GM18867 (cell line): ENCODE measurements around the gene ACOX3.
"Not testable (repeated sequence)": the region's sequence is repeated elsewhere in the genome, so short reads cannot be mapped to it uniquely, and the experiment has no call there.

Experiments used
- ATAC-seq: cut with Tn5 transposase; IDR thresholded peaks from one replicate; pipeline ENCODE4 v1.9.1; 2021; ENCODE audit warnings: mild to moderate bottlenecking, moderate library complexity; ENCODE audit not compliant: unreplicated experiment

ACOX3 gene

GRCh38 chr4:8391071-8391470 is 49.5 kb downstream of the ACOX3 start:
- no peak for ATAC-seq

- no peak for ATAC-seq
Measured at GRCh38 chr4:8390577-8390976, 49.9 kb downstream of the ACOX3 start.

DNA sequence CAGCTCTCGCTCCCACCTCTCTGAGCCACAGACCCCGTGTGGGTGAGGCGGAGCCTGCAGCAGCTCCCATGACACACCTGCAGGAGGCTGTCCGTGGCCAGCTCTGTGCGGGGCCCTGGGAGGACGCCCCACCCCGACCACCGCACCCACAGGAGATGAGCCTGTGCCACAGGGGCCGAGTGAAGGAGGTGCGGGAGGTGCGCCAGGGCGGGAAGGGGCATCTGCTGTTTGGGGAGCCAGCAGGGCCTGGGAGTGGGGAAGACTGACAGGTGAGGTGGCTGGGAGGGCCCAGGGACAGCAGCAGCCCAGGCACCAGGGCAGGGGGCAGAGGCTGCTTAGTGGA is 52.0 kb downstream of the ACOX3 start:
- ATAC-seq = no peak

DNA sequence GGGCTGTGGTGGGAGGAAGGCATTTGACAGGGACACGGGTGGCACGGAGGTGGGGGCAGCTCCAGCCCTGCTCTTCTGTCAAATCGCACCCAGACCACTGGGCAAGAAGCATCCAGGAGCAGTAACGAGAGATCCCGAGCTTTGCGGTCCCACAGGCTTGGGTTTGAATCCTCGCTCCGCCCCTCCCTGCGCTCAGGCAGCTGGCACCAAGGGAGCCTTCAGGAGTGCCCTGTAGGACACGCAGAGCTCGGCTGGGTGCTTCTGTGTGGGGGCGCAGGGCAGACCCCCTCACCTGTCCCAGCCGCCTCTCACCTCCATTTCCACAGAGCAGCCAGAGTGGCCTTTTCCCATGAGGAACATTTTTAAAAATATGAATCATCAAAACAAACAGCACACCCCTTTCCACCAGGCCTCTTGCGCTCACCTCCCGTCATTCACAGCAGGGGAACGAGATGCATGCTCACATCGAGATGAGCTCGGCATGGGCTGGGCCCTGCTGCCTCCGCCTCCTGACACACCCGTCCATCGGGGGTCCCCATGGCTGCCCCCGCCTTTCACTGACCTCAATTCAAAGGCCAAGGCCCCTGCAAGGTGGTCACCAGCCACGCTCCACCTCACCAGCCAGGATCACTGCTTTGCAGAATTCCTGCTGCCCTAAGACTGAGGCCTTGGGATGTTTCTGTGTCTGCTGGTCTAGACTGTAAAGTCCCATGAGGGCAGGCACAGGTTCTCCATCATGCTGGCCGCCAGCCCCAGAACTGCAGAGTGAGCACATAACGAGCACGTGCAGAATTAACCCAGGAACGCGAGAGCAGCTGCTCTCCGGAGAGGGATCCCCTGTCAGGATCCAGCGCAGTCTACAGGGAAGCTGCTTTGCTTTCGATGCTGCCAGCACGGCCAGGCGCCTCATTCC is 52.7 kb downstream of the ACOX3 start:
- no peak for ATAC-seq

- ATAC-seq = no peak
Measured at GRCh38 chr4:8387194-8387593, 53.3 kb downstream of the ACOX3 start.

DNA sequence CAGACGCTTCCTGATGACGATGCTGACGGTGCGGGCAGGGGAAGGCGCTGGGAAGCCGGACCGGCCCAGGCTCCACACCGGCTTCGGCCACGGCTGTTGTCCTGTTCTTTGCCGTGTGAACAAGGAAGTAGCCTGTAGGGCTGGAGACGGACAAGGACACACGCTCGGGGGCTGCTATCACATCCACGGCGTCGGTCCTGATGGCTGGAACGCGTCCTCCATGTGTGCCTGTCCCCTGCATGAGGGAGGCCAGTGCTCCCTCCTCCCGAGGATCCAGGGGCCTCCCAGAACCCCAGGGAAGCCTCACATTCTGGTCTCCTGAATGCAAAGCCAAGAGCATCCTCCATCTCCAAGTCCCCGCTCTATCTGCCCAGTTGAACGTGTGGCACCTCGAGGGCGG is 53.8 kb downstream of the ACOX3 start:
- no peak for ATAC-seq

- not testable (repeated sequence) for ATAC-seq
Measured at GRCh38 chr4:8386131-8386530, 54.4 kb downstream of the ACOX3 start.

DNA sequence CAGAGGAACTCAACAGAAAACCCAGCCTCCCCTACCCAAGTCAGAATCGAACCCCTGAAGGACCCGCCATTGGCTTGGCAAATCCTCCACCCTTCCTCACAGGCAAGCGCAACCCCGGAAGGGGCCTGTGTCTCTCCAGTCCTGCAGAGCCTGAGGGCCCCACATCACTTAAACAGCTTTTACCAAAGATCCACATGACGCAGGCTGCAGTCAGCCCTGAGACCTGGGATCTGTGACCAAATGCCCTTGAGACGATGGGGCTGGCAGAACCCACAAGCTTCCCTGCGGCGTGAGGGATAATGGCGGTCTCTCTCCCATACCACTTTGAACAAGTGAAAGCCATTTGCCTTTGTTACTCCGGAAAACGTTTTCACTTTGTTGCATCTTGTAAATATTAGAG is 54.9 kb downstream of the ACOX3 start:
- no peak for ATAC-seq

DNA sequence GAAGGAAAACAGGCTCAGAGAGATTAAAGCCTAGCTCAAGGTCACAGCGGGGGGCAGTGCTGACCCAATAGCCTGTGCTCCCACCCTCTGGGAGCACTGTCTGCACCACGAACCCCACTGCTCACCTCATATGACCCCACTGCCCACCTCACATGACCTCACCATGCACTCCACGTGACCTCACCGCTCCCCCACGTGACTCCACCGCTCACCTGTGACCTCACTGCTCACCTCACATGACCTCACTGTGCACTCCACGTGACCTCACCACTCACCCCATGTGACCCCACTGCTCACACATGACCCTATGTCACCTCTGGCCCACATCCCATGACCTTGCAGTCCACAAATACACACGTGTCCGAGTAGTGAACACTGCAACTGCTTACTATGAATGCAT is 55.4 kb downstream of the ACOX3 start:
- ATAC-seq = no peak

GRCh38 chr4:8384397-8385060 is 56.0 kb downstream of the ACOX3 start:
- ATAC-seq = no peak

DNA sequence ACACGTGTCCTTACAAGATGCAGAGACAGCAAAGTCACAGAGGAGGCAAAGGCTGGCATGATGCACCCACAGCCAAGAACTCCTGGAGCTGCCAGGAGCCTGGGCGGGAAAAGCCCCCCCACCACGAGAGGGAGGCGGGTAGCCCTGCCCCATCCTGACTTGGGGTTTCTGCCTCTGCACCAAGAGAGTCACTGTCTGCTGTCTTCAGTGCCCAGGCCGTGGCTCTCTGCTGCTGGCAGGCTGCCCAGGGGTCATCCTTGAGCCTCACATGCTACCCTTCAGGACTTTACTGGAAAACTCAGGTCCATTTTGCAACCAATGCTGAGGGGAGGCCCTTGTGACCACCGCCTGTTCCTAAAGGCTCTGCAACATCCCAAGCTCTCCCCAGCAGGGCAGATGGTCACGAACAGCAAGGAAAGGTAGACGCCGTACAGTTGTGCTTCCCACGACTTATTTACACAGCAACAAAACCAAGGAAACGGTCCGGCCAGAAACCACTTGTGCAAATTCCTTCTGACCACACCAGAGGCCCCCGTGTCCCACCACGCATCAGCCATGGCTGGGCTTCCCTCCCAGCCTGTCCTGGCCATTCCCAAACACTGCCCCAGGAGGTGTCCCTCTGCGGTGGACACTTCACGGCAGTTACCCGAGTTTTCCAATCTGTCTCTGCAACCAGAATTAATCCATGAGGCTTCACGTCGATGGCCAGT is 56.9 kb downstream of the ACOX3 start:
- no peak for ATAC-seq

DNA sequence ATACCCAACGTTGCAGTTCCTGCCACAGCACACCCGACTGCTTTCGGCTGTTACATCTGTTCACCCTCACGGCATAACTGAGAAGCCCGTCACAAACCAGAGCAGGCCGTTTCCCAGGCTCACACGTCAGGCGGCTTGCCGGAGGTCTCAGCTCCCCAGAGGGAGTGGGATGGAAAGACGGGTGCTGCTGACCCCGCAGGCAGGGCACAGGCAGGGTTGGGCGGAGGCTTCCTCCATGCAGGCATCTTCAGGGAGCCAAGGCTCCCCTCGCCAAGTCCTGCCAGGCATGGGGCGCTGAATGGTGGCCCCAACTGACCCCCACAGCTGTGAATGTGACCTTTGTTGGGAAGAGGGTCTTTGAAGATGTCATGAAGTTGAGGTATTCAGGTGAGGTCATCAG is 57.5 kb downstream of the ACOX3 start:
- ATAC-seq = no peak

GRCh38 chr4:8381814-8382581 is 58.5 kb downstream of the ACOX3 start:
- ATAC-seq = no peak

DNA sequence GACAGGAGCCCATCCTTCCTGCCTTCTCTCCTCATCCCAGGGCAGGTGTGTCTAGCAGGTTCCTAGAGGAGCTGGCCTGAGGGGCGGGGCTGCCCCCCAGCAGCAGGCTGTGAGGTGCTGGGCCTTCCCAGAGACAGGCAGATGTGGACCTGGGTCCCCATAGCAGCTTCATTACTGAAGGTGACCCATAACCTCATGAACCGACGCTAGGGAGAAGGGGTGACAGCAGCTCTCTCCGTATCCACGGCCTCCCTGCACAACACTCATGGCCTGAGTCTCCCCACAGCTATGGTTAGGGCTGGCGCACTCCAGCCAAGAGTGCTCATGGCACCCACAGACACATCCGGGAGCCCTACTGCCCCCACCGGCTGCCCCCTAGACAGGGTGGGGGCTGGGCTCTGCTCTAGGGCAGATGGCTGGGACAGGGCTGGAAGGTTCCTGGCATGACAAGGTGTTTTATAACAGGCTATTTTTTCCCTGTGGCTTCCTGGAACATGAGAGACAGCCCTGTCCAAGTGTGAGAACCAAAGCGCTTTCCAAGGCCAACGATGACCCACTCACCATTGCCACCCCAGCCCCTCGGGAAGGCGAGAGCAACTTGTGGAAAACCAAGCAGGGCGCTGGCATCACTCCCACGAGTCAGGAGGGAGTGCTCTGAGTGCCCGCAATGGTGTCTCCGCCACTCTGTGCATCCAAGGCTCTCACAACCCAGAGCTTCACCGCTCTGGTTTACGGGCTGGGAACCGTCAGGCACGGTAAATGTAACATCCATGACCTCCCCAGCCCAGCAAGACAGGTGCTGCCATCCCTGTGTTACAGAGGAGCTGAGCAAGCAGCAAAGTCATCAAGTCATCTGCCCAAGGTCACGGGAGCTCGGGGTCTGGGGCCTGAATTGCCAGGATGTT is 59.8 kb downstream of the ACOX3 start:
- no peak for ATAC-seq

GRCh38 chr4:8379771-8380170 is 60.8 kb downstream of the ACOX3 start:
- no peak for ATAC-seq

GRCh38 chr4:8379281-8379680 is 61.2 kb downstream of the ACOX3 start:
- no peak for ATAC-seq

GRCh38 chr4:8378776-8379175 is 61.7 kb downstream of the ACOX3 start:
- no peak for ATAC-seq

DNA sequence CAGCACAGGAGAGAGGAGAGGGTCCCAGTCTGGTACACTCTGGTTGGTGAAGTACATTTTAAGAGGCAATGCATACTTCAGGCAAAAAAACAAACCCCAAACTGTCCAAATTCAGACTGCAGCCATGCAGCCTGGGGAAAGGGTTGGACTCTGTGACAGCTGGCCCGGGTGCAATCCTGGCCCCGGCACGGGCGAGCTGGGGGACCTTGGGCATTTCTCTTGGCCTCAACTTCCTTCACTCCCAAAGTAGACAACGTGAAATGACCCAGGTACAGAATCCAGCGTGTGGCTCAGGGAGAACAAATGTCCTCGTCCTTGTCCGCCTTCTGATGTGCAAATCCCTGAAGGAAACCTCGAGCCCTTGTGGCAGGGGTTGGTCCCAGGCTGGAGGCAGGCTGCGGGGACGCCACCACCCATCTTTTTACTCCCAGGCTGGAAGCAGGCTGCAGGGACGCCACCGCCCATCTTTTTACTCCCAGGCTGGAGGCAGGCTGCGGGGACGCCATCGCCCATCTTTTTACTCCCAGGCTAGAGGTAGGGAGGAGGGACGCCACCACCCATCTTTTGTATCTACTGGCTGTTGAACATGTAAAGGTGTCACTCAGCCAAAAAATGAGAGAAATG is 62.3 kb downstream of the ACOX3 start:
- no peak for ATAC-seq
